GM12801 (cell line): ENCODE results near the gene ZNF536.

ENCODE experiments used
- TF ChIP-seq, protein P1 (sequence below): IDR thresholded peaks from one replicate; pipeline ENCODE4 v1.5.1; 2011; ENCODE audit warnings: control low read depth; ENCODE audit not compliant: insufficient read length; ENCODE audit errors: extremely low read depth

The ZNF536 gene

GRCh38 chr19:30344446-30345425, 27.4 kb upstream of the ZNF536 start:
- TF ChIP-seq, protein P1, sequence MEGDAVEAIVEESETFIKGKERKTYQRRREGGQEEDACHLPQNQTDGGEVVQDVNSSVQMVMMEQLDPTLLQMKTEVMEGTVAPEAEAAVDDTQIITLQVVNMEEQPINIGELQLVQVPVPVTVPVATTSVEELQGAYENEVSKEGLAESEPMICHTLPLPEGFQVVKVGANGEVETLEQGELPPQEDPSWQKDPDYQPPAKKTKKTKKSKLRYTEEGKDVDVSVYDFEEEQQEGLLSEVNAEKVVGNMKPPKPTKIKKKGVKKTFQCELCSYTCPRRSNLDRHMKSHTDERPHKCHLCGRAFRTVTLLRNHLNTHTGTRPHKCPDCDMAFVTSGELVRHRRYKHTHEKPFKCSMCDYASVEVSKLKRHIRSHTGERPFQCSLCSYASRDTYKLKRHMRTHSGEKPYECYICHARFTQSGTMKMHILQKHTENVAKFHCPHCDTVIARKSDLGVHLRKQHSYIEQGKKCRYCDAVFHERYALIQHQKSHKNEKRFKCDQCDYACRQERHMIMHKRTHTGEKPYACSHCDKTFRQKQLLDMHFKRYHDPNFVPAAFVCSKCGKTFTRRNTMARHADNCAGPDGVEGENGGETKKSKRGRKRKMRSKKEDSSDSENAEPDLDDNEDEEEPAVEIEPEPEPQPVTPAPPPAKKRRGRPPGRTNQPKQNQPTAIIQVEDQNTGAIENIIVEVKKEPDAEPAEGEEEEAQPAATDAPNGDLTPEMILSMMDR: no peak

GRCh38 chr19:30345686-30346085, 26.5 kb upstream of the ZNF536 start:
- TF ChIP-seq, protein P1: no peak

GRCh38 chr19:30349131-30349730, 23.0 kb upstream of the ZNF536 start:
- TF ChIP-seq, protein P1: no peak

- TF ChIP-seq, protein P1: no peak
Measured at GRCh38 chr19:30350692-30351663, 21.2 kb upstream of the ZNF536 start.

- TF ChIP-seq, protein P1: no peak
Measured at GRCh38 chr19:30351774-30352173, 20.4 kb upstream of the ZNF536 start.

- TF ChIP-seq, protein P1: no peak
Measured at GRCh38 chr19:30353394-30353945, 18.7 kb upstream of the ZNF536 start.
